ENCODE data around the gene SIL1. TPM values are rescaled to one million over a fixed set of nuclear protein-coding genes. Genes with fewer than 3 reads are reported as not detected.

The SIL1 gene
- total and polyA plus RNA-seq, 2 of the 4 experiments (the other 2 are of a cell fraction): 56.1 to 66.0 TPM

Small RNA genes within 50 kb of the gene (microRNA-seq; reads per million reads assigned to microRNA genes)
- not detected for gene RNU6-572P (ENCODE audit: insufficient read depth, insufficient read length)

Small RNA genes within 50 kb of the gene (small RNA-seq; reads per million reads assigned to genes)
- 0 reads per million in 5 experiments for gene RNU6-572P

Other genes starting within 250 kb of the SIL1 start
- gene MATR3, start 95.4 kb upstream of the SIL1 start, total RNA-seq (2012; rRNA removed): 207 and 367 TPM in 2 replicates
- gene MATR3, start 95.4 kb upstream of the SIL1 start, polyA plus RNA-seq (2012; rRNA removed): 60.0 and 81.4 TPM in 2 replicates
- gene PAIP2, start 143.5 kb upstream of the SIL1 start, total RNA-seq (2012; rRNA removed): 41.9 and 95.0 TPM in 2 replicates
- gene PAIP2, start 143.5 kb upstream of the SIL1 start, polyA plus RNA-seq (2012; rRNA removed): 48.8 and 59.5 TPM in 2 replicates
- not detected in 2 replicates for gene SLC23A1, start 184.9 kb upstream of the SIL1 start, total RNA-seq (2012; rRNA removed)
- not detected in 2 replicates for gene SLC23A1, start 184.9 kb upstream of the SIL1 start, polyA plus RNA-seq (2012; rRNA removed)
- gene MZB1, start 191.5 kb upstream of the SIL1 start, total RNA-seq (2012; rRNA removed): not detected in 2 replicates
- not detected in 2 replicates for gene MZB1, start 191.5 kb upstream of the SIL1 start, polyA plus RNA-seq (2012; rRNA removed)
- gene PROB1, start 196.7 kb upstream of the SIL1 start, total RNA-seq (2012; rRNA removed): under 0.01 TPM in 2 replicates
- gene PROB1, start 196.7 kb upstream of the SIL1 start, polyA plus RNA-seq (2012; rRNA removed): 0.36 and 0.38 TPM in 2 replicates
- 4.3 and 4.4 TPM in 2 replicates for gene SPATA24, start 205.7 kb upstream of the SIL1 start, total RNA-seq (2012; rRNA removed)
- gene SPATA24, start 205.7 kb upstream of the SIL1 start, polyA plus RNA-seq (2012; rRNA removed): 3.8 and 4.1 TPM in 2 replicates
- 9.2 and 11.1 TPM in 2 replicates for gene DNAJC18, start 241.2 kb upstream of the SIL1 start, total RNA-seq (2012; rRNA removed)
- gene DNAJC18, start 241.2 kb upstream of the SIL1 start, polyA plus RNA-seq (2012; rRNA removed): 6.3 and 8.5 TPM in 2 replicates